OCI-LY1 (cell line): ENCODE results near the gene PPP1R3E.

Experiments
- H2AFZ ChIP-seq: fragments of 200-600 bp; sonication (generic), shearing (Covaris generic); 2 replicates; pipeline ENCODE4 v1.6.0; 2014; ENCODE audit warnings: antibody characterized with exemption, mild to moderate bottlenecking, low read length
- H3F3A ChIP-seq: fragments of 200-600 bp; sonication (generic), shearing (Covaris generic); 2 replicates; pipeline ENCODE4 v1.6.0; 2014; ENCODE audit warnings: mild to moderate bottlenecking, antibody characterized with exemption, low read length, moderate library complexity; ENCODE audit not compliant: insufficient read depth
- H3K27ac ChIP-seq: fragments of 200-600 bp; sonication (generic); 2 replicates; pipeline ENCODE4 v1.5.1; 2014; ENCODE audit warnings: low read length, mixed run types, mild to moderate bottlenecking, low read depth; ENCODE audit not compliant: poor library complexity, severe bottlenecking
- H3K27me3 ChIP-seq: fragments of 200-600 bp; sonication (generic); 2 replicates; pipeline ENCODE4 v1.6.0; 2014; ENCODE audit warnings: antibody characterized with exemption, mild to moderate bottlenecking, low read length, moderate library complexity; ENCODE audit not compliant: insufficient read depth
- H3K36me3 ChIP-seq: fragments of 200-600 bp; sonication (generic); 2 replicates; pipeline ENCODE4 v1.6.1; 2014; ENCODE audit warnings: mild to moderate bottlenecking, antibody characterized with exemption, low read length, moderate library complexity, mixed read lengths; ENCODE audit not compliant: insufficient read depth
- H3K4me1 ChIP-seq: fragments of 200-600 bp; sonication (generic); 2 replicates; pipeline ENCODE4 v1.5.1; 2014; ENCODE audit warnings: mild to moderate bottlenecking, low read length, moderate library complexity; ENCODE audit not compliant: insufficient read depth, severe bottlenecking
- H3K4me2 ChIP-seq: fragments of 200-600 bp; sonication (generic), shearing (Covaris generic); 2 replicates; pipeline ENCODE4 v1.6.1; 2014; ENCODE audit warnings: low read length
- H3K4me3 ChIP-seq: fragments of 200-600 bp; sonication (generic); 2 replicates; pipeline ENCODE4 v1.5.1; 2014; ENCODE audit warnings: low read length, low read depth, mild to moderate bottlenecking, mixed read lengths; ENCODE audit not compliant: poor library complexity, severe bottlenecking
- H3K79me2 ChIP-seq: fragments of 200-600 bp; shearing (Covaris generic); 2 replicates; pipeline ENCODE4 v1.6.1; 2016; ENCODE audit warnings: mixed run types, low read length, mixed read lengths; ENCODE audit not compliant: insufficient read depth
- H3K9ac ChIP-seq: fragments of 200-600 bp; sonication (generic), shearing (Covaris generic); 2 replicates; pipeline ENCODE4 v1.6.1; 2014; ENCODE audit warnings: mild to moderate bottlenecking, low read length, mixed read lengths
- H3K9me2 ChIP-seq: fragments of 200-600 bp; sonication (generic), shearing (Covaris generic); 2 replicates; pipeline ENCODE4 v1.6.1; 2014; ENCODE audit warnings: low read depth, mild to moderate bottlenecking, low read length, mixed read lengths
- H3K9me3 ChIP-seq: fragments of 200-600 bp; shearing (Covaris generic); 2 replicates; pipeline ENCODE4 v1.6.1; 2014; ENCODE audit warnings: low read length, mixed read lengths
- H4K20me1 ChIP-seq: fragments of 200-600 bp; sonication (generic), shearing (Covaris generic); 2 replicates; pipeline ENCODE4 v1.6.0; 2016; ENCODE audit warnings: mild to moderate bottlenecking, low read length; ENCODE audit not compliant: insufficient read depth
- EZH2 ChIP-seq: fragments of 200-600 bp; sonication (generic), shearing (Covaris generic); IDR thresholded peaks from 2 replicates; pipeline ENCODE4 v1.8.0; 2017; ENCODE audit warnings: borderline replicate concordance, mixed run types, mild to moderate bottlenecking, antibody characterized with exemption, low read length, moderate library complexity, mixed read lengths
- TF ChIP-seq, protein P1 (sequence below): fragments of 200-600 bp; sonication (generic), shearing (Covaris generic); IDR thresholded peaks from 2 replicates; pipeline ENCODE4 v1.5.1; 2017; ENCODE audit warnings: mild to moderate bottlenecking, antibody characterized with exemption, low read length, moderate library complexity, mixed read lengths

PPP1R3E gene, protein sequence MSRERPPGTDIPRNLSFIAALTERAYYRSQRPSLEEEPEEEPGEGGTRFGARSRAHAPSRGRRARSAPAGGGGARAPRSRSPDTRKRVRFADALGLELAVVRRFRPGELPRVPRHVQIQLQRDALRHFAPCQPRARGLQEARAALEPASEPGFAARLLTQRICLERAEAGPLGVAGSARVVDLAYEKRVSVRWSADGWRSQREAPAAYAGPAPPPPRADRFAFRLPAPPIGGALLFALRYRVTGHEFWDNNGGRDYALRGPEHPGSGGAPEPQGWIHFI

DNA sequence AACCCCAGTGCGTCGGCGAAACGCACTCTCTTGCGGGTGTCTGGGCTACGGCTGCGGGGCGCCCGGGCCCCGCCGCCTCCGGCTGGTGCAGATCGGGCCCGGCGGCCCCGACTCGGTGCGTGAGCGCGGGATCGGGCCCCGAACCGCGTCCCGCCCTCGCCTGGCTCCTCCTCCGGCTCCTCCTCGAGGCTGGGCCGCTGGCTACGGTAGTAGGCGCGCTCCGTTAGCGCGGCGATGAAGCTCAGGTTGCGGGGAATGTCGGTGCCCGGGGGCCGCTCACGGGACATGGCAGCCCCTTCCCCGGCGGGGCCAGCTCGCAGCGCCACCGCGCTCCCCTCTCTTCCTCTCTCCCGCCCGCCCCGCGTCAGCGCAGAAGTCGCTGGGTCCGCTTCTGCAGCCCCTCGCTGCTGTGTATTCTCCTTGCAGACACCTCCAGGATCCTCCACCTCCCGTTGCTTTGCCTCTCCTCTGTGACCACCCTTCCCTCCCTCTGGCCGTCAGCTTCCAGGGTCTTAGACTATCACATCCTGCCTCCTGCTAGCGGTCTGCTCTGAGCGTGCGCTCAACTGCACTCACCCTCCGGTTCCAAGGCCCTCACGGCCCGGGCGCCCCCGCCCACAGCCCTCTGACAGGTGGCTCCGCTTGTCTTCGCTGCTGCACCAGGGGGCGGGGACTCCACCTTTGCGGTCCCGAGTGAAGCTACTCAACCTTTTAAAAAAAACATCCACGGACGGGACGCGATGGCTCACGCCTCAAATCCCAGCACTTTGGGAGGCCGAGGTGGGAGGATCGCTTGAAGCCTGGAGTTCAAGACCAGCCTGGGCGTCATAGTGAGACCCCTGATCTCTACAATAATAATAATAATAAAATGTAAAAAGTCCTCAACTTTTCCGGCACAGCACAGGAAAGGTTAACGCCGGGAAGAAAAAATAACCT is at the start of gene PPP1R3E:
Gene PPP1R3E, minus strand, starts transcription at position 570 of the 936 bp plus-strand sequence. Its CDS starts 283 bp downstream, at position 287.
- TF ChIP-seq, protein P1, sequence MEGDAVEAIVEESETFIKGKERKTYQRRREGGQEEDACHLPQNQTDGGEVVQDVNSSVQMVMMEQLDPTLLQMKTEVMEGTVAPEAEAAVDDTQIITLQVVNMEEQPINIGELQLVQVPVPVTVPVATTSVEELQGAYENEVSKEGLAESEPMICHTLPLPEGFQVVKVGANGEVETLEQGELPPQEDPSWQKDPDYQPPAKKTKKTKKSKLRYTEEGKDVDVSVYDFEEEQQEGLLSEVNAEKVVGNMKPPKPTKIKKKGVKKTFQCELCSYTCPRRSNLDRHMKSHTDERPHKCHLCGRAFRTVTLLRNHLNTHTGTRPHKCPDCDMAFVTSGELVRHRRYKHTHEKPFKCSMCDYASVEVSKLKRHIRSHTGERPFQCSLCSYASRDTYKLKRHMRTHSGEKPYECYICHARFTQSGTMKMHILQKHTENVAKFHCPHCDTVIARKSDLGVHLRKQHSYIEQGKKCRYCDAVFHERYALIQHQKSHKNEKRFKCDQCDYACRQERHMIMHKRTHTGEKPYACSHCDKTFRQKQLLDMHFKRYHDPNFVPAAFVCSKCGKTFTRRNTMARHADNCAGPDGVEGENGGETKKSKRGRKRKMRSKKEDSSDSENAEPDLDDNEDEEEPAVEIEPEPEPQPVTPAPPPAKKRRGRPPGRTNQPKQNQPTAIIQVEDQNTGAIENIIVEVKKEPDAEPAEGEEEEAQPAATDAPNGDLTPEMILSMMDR = no peak
- TF ChIP-seq EZH2 = no peak
- no peaks in the 10 kb centered on the region for H4K20me1 ChIP-seq
- H3K9me2 ChIP-seq = no peaks in the 10 kb centered on the region
- no peaks in the 10 kb centered on the region for H3K9me3 ChIP-seq
- peak within 1 kb of the TSS; percentile 94 for H3K9ac ChIP-seq
- H3K27me3 ChIP-seq = no peaks in the 10 kb centered on the region; the same call in 1 of the 2 replicates
- H3K79me2 ChIP-seq = no peaks in the 10 kb centered on the region
- H3K4me2 ChIP-seq = peak within 1 kb of the TSS; percentile 94
- peaks cover 22% of the 10 kb centered on the region for H3K4me1 ChIP-seq
- peak within 1 kb of the TSS; percentile 65 for H3K27ac ChIP-seq
- H3K4me3 ChIP-seq = peak within 1 kb of the TSS; percentile 84
- peak within 1 kb of the TSS; percentile 52; the same call in 1 of the 2 replicates for H2AFZ ChIP-seq
- H3K36me3 ChIP-seq = peaks cover 17% of the 10 kb centered on the region; the same call in 1 of the 2 replicates
- no peaks in the 10 kb centered on the region for H3F3A ChIP-seq

DNA sequence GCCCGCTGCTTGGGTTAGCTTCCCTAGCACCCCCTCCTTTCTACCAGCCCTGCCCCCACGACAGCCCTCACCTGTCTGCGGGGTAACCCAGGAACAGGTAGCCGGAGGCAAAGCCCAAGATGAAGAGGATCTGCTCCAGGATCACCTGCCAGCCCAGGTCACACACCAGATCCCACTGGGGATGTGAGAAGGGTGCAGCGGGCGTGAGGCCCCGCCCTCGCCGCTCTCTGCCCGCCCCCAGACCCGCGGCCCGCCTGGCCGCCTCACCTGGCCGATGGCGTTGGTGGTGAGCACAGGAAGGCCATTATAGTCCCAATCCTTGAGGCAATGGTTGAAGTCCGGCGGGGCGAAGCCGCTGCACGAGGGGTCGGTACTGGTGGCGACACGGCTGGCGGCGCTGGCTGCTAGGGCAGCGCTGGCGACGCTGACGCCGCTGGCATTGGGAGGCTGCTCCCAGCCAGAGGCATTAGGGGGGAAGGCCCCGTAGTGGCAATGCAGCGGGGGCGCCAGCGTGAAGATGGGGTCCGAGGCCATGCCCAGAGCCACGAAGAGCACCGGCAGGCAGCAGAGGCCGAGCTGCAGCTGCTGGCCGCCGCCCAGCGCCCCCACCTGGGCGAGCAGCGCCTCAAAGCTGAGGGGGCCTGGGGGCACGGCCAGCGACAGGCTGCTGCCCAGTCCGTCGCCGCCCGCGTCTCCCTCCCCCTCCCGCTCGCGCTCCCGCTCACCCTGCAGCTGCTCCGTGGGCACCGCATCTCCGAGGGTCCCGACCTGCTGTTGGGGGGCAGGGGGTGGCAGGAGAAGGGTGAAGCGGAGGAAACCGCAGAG is 49.2 kb upstream of the PPP1R3E start:
- no peak overlapping the region for H3K4me2 ChIP-seq
- no peaks in the 10 kb centered on the region for H4K20me1 ChIP-seq
- no peak overlapping the region for H3K9ac ChIP-seq

More for the DNA sequence above, 49.2 kb upstream of the PPP1R3E start:
- no peaks in the 10 kb centered on the region for H3F3A ChIP-seq
- H3K9me3 ChIP-seq = no peaks in the 10 kb centered on the region
- no peaks in the 10 kb centered on the region for H3K9me2 ChIP-seq
- H3K4me3 ChIP-seq = no peak overlapping the region
- H2AFZ ChIP-seq = no peak overlapping the region
- no peak overlapping the region for H3K27ac ChIP-seq
- H3K36me3 ChIP-seq = no peaks in the 10 kb centered on the region
- no peaks in the 10 kb centered on the region for H3K27me3 ChIP-seq
- TF ChIP-seq, protein P1 = no peak
- TF ChIP-seq EZH2 = no peak
- no peaks in the 10 kb centered on the region for H3K4me1 ChIP-seq
- H3K79me2 ChIP-seq = no peaks in the 10 kb centered on the region
